KMS-11 (cell line): ENCODE measurements around the gene IL1R1.

Experiments
- H2AFZ ChIP-seq: fragments of 200-600 bp; sonication (generic); 2 replicates; pipeline ENCODE4 v1.6.1; 2016; ENCODE audit warnings: antibody characterized with exemption, mixed run types, low read depth
- H3K27ac ChIP-seq: fragments of 200-600 bp; sonication (generic); 2 replicates; pipeline ENCODE4 v1.6.1; 2016; ENCODE audit warnings: mild to moderate bottlenecking, mixed run types
- H3K27me3 ChIP-seq: fragments of 200-600 bp; sonication (generic); 2 replicates; pipeline ENCODE4 v1.6.1; 2017; ENCODE audit warnings: mild to moderate bottlenecking, low read depth, mixed run types, moderate library complexity; ENCODE audit not compliant: insufficient read depth
- H3K36me3 ChIP-seq: fragments of 200-600 bp; sonication (generic); 2 replicates; pipeline ENCODE4 v1.6.1; 2017; ENCODE audit warnings: mild to moderate bottlenecking, mixed run types; ENCODE audit not compliant: insufficient read depth
- H3K4me1 ChIP-seq: fragments of 200-600 bp; sonication (generic); 2 replicates; pipeline ENCODE4 v1.6.1; 2016; ENCODE audit warnings: mild to moderate bottlenecking, low read depth, mixed run types; ENCODE audit not compliant: poor library complexity, severe bottlenecking
- H3K4me2 ChIP-seq: fragments of 200-600 bp; sonication (generic); 2 replicates; pipeline ENCODE4 v1.7.0; 2016; ENCODE audit warnings: mild to moderate bottlenecking, mixed run types
- H3K4me3 ChIP-seq: fragments of 200-600 bp; sonication (generic); IDR thresholded peaks from 2 replicates; pipeline ENCODE4 v1.6.1; 2017; ENCODE audit warnings: low read depth, low read length, mixed read lengths; ENCODE audit not compliant: insufficient read depth
- H3K79me2 ChIP-seq: fragments of 200-600 bp; sonication (generic); 2 replicates; pipeline ENCODE4 v1.6.1; 2016; ENCODE audit warnings: low read depth, mixed run types; ENCODE audit not compliant: insufficient read depth
- H3K9ac ChIP-seq: fragments of 200-600 bp; sonication (generic); 2 replicates; pipeline ENCODE4 v1.6.1; 2016; ENCODE audit warnings: mild to moderate bottlenecking, mixed run types
- H4K20me1 ChIP-seq: fragments of 200-600 bp; sonication (generic); 2 replicates; pipeline ENCODE4 v1.6.1; 2016; ENCODE audit warnings: mild to moderate bottlenecking, mixed run types; ENCODE audit not compliant: insufficient read depth
- TF ChIP-seq, protein P1 (sequence below): fragments of 200-600 bp; sonication (generic); conservative IDR thresholded peaks from 2 replicates; pipeline ENCODE4 v1.6.1; 2017; ENCODE audit warnings: low read depth, mild to moderate bottlenecking, antibody characterized with exemption, low read length, moderate library complexity, mixed read lengths

IL1R1 gene

GRCh38 chr2:102149644-102150455 is 7.3 kb downstream of the IL1R1 start:
- H3K27ac ChIP-seq = no peak overlapping the region
- H3K4me3 ChIP-seq = no peak overlapping the region
- TF ChIP-seq, protein P1, sequence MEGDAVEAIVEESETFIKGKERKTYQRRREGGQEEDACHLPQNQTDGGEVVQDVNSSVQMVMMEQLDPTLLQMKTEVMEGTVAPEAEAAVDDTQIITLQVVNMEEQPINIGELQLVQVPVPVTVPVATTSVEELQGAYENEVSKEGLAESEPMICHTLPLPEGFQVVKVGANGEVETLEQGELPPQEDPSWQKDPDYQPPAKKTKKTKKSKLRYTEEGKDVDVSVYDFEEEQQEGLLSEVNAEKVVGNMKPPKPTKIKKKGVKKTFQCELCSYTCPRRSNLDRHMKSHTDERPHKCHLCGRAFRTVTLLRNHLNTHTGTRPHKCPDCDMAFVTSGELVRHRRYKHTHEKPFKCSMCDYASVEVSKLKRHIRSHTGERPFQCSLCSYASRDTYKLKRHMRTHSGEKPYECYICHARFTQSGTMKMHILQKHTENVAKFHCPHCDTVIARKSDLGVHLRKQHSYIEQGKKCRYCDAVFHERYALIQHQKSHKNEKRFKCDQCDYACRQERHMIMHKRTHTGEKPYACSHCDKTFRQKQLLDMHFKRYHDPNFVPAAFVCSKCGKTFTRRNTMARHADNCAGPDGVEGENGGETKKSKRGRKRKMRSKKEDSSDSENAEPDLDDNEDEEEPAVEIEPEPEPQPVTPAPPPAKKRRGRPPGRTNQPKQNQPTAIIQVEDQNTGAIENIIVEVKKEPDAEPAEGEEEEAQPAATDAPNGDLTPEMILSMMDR = no peak
- no peak overlapping the region for H3K9ac ChIP-seq
- H4K20me1 ChIP-seq = no peaks in the 10 kb centered on the region
- no peaks in the 10 kb centered on the region for H3K4me1 ChIP-seq
- H3K36me3 ChIP-seq = no peaks in the 10 kb centered on the region
- no peak overlapping the region for H3K4me2 ChIP-seq
- no peaks in the 10 kb centered on the region for H3K27me3 ChIP-seq
- H2AFZ ChIP-seq = no peak overlapping the region
- H3K79me2 ChIP-seq = no peaks in the 10 kb centered on the region

DNA sequence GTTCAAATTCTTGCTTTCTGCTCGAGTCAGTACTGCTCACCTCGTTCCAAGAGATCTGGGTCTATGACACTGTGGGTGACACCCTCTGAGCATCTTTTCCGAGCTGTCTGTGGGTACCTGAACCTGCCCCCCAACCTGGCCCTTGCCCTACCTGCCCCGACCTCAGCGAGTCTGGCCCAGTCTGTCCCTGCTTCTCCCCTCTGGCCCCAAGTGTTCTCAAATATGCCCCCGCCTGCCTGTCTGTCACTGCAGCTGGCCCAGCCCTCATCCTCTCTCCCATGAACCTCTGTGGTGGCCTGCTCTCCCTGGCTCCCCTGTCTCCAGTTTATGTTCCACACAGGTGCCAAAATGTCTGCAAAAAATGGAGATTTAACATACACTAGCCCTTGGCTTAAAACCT is 11.8 kb downstream of the IL1R1 start:
- no peak overlapping the region for H3K27ac ChIP-seq
- no peaks in the 10 kb centered on the region for H3K27me3 ChIP-seq
- no peaks in the 10 kb centered on the region for H3K4me1 ChIP-seq
- TF ChIP-seq, protein P1 = no peak
- no peaks in the 10 kb centered on the region for H3K36me3 ChIP-seq
- H3K79me2 ChIP-seq = no peaks in the 10 kb centered on the region
- H3K4me3 ChIP-seq = no peak overlapping the region
- H2AFZ ChIP-seq = no peak overlapping the region
- H3K9ac ChIP-seq = no peak overlapping the region
- H4K20me1 ChIP-seq = no peaks in the 10 kb centered on the region
- H3K4me2 ChIP-seq = no peak overlapping the region

DNA sequence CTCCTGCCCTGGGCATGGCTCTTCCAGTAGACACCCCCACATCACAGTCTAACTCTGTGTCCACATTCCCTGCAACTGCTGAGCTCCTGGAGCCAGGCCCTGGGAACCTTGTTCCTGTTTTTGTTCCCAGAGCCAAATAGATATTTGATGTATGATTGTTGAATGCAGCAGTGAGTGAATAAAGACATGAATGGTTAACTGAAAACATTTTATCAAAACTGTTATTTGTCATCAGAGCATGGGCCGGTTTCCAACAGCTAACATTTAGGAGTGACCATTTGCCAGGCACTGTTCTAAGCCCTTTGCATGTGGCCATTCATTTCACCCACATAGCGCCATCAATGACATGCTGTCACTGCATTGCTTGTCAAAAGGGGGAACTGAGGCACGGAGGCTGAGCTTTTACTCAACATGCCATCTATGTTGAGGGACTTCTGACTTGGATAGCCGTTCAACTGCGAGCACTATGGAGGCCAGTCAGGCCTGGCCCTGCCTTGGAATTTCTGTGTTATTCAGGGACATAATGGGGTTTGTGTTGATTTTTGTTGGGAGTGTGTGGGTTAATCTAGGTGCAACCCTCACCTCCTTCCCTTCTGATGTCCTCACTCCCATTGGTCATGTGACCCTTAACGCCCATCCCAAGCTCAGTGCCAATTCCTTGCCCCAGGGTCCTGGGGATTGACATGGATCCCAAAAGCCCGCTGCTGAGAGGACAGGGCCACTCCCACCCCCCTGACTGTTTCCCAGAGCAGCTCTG is 12.6 kb downstream of the IL1R1 start:
- Histone ChIP-seq H3K4me1 (no peaks in the 10 kb centered on the region), H3K4me3 (no peak overlapping the region), H3K27me3 (no peaks in the 10 kb centered on the region), H3K9ac (no peak overlapping the region), H4K20me1 (no peaks in the 10 kb centered on the region), H3K4me2 (no peak overlapping the region), H3K79me2 (no peaks in the 10 kb centered on the region), H2AFZ (no peak overlapping the region), H3K36me3 (no peaks in the 10 kb centered on the region), H3K27ac (no peak overlapping the region)
- TF ChIP-seq, protein P1 = no peak

- H3K4me2 ChIP-seq = no peak overlapping the region
- no peaks in the 10 kb centered on the region for H3K79me2 ChIP-seq
- no peaks in the 10 kb centered on the region for H3K36me3 ChIP-seq
- no peaks in the 10 kb centered on the region for H3K27me3 ChIP-seq
- no peak overlapping the region for H2AFZ ChIP-seq
- no peaks in the 10 kb centered on the region for H3K4me1 ChIP-seq
- H3K27ac ChIP-seq = no peak overlapping the region
- H3K9ac ChIP-seq = no peak overlapping the region
- TF ChIP-seq, protein P1 = no peak
- no peaks in the 10 kb centered on the region for H4K20me1 ChIP-seq
- H3K4me3 ChIP-seq = no peak overlapping the region
These were observed 13.4 kb downstream of the IL1R1 start for GRCh38 chr2:102155703-102156515.
